ENCODE data around the gene WWC1. TPM values are rescaled to one million over a fixed set of nuclear protein-coding genes. Genes with fewer than 3 reads are reported as not detected.

The WWC1 gene
- total RNA-seq, 2 donors from 2014 or later = 45.3 to 52.6 TPM

DNA sequence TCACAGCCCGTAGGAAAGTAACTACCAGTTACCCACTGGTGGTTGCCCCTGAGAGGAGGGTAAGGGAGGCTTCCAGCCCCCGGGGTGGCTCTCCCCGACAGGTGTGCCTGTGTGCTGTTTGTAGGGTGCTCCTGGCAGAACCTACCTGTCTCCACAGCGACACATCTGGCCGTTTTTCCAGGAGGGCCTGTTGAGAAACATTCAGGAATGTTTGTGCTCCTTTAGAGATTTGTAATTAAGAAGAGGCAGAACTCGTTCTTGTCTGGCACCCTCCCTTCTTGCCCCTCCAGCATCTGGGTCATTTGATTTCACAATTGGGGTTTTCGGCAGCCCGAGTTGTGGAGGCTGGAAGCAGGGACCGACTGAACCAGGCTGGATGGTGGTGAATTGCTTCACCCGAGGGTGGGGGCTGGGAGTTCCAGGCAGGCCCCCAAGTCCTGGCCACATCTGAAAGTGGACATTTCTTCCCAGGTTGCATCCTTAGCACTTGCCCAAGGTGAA lies 74.2 kb downstream of the WWC1 start:
- no peaks in the 10 kb centered on the region for H3K9me3 ChIP-seq
- DNase-seq (ENCODE audit: low spot score) = peak; percentile 84
- H3K4me1 ChIP-seq (replicated peaks) = peaks cover 18% of the 10 kb centered on the region
- TF ChIP-seq POLR2AphosphoS5 (IDR thresholded peaks at IDR 0.05) = peak; percentile 64
- TF ChIP-seq POLR2A (IDR thresholded peaks at IDR 0.05) = no peak
- TF ChIP-seq, protein P1, sequence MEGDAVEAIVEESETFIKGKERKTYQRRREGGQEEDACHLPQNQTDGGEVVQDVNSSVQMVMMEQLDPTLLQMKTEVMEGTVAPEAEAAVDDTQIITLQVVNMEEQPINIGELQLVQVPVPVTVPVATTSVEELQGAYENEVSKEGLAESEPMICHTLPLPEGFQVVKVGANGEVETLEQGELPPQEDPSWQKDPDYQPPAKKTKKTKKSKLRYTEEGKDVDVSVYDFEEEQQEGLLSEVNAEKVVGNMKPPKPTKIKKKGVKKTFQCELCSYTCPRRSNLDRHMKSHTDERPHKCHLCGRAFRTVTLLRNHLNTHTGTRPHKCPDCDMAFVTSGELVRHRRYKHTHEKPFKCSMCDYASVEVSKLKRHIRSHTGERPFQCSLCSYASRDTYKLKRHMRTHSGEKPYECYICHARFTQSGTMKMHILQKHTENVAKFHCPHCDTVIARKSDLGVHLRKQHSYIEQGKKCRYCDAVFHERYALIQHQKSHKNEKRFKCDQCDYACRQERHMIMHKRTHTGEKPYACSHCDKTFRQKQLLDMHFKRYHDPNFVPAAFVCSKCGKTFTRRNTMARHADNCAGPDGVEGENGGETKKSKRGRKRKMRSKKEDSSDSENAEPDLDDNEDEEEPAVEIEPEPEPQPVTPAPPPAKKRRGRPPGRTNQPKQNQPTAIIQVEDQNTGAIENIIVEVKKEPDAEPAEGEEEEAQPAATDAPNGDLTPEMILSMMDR (IDR thresholded peaks at IDR 0.05) = peak in 3 of 4 experiments; percentile 39 to 56 (median 41)
- intact Hi-C loops (cut with DNase I) = no loop called here
- no peaks in the 10 kb centered on the region for H3K27me3 ChIP-seq (replicated peaks; ENCODE audit: insufficient read depth)
- WGBS = 14% methylated on average over 10 of the region's 10 CpGs
- H3K36me3 ChIP-seq = no peaks in the 10 kb centered on the region
- H3K27ac ChIP-seq = peak overlapping the region; percentile 70 to 76
- no peak overlapping the region for H3K4me3 ChIP-seq

DNA sequence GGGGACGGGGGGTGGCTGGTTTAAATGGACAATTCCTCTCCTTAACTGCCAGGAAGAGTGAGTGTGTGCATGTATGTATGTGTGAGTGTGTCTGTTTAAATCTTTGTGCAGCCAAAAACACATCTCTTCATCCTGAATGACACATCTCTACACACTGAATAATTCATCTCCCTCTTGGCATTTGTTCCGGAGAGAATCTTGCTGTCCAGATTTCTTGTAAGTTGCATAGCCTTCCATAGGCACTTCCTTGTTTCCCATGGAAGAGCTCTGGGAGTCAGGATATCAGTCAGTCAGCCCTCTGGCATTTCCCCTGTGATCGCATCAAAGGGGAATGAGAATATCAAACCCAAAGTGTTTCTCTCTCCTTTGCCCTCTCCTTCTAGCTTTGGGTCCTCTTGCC lies 74.7 kb downstream of the WWC1 start:
- intact Hi-C loops (cut with DNase I) = no loop called here
- H3K36me3 ChIP-seq = no peaks in the 10 kb centered on the region
- H3K4me3 ChIP-seq = no peak overlapping the region
- 69% methylated on average over 3 of the region's 3 CpGs for WGBS
- peaks cover 18% of the 10 kb centered on the region for H3K4me1 ChIP-seq (replicated peaks)
- no peak for DNase-seq (ENCODE audit: low spot score)
- TF ChIP-seq POLR2AphosphoS5 (IDR thresholded peaks at IDR 0.05) (no peak), POLR2A (IDR thresholded peaks at IDR 0.05) (no peak)
- TF ChIP-seq, protein P1 (IDR thresholded peaks at IDR 0.05) = no peak
- no peaks in the 10 kb centered on the region for H3K27me3 ChIP-seq (replicated peaks; ENCODE audit: insufficient read depth)
- peak overlapping the region; percentile 70 to 76 for H3K27ac ChIP-seq
- no peaks in the 10 kb centered on the region for H3K9me3 ChIP-seq

DNA sequence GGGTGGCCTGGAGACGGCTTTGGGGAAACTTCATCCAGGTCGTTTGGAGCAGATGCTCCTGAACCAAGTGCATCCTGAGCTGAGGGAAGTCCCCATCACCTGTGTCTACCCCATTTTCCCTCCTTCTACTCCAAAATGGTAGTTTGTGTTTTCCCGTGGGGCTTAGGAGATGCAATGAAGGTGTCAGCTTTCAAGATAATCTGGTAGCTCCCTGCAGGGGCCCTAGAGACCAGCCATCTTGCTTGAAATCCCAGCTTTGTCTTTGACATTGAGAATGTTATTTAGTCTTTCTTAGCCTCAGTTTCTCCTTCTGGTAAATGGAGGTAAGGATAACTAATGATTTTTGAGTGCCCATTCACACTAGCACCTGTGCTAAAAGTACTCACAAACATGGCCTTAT lies 77.4 kb downstream of the WWC1 start:
- Histone ChIP-seq H3K4me3 (no peak overlapping the region), H3K27ac (peak overlapping the region in 1 of 2 donors; percentile 76), H3K4me1 (replicated peaks) (peaks cover 18% of the 10 kb centered on the region), H3K36me3 (no peaks in the 10 kb centered on the region), H3K9me3 (no peaks in the 10 kb centered on the region), H3K27me3 (replicated peaks; ENCODE audit: insufficient read depth) (no peaks in the 10 kb centered on the region)
- DNase-seq (ENCODE audit: low spot score) = no peak
- TF ChIP-seq, protein P1 (IDR thresholded peaks at IDR 0.05) = no peak
- WGBS = 78% methylated on average over 3 of the region's 3 CpGs
- intact Hi-C loops (cut with DNase I) = no loop called here

DNA sequence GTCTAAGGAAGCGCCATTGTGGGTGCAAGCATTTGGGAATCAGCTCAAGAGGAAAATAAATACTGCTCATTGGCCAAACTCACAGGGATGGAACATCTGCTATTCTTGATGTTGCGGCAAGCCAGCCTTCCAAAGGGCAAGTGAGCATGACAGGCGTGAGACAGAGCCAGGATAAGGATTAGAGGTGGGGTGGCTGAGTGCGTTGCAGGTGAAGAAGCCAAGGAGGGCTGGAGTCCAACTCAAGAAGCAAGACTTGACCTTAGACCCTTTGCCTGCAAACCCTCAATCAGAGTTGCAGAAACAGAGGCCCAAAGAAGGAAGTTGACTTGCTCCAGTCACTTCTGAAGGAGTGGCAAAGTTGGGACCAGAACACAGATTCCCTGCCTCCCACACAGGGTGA lies 79.4 kb downstream of the WWC1 start:
- Histone ChIP-seq H3K36me3 (no peaks in the 10 kb centered on the region), H3K27me3 (replicated peaks; ENCODE audit: insufficient read depth) (no peaks in the 10 kb centered on the region), H3K9me3 (no peaks in the 10 kb centered on the region), H3K27ac (no peak overlapping the region), H3K4me3 (no peak overlapping the region), H3K4me1 (replicated peaks) (peaks cover 10% of the 10 kb centered on the region)
- TF ChIP-seq POLR2AphosphoS5 (IDR thresholded peaks at IDR 0.05) (no peak), POLR2A (IDR thresholded peaks at IDR 0.05) (no peak)
- TF ChIP-seq, protein P1 (IDR thresholded peaks at IDR 0.05) = no peak
- WGBS = 96% methylated on average over 4 of the region's 4 CpGs
- intact Hi-C loops (cut with DNase I) = no loop called here
- DNase-seq (ENCODE audit: low spot score) = no peak

DNA sequence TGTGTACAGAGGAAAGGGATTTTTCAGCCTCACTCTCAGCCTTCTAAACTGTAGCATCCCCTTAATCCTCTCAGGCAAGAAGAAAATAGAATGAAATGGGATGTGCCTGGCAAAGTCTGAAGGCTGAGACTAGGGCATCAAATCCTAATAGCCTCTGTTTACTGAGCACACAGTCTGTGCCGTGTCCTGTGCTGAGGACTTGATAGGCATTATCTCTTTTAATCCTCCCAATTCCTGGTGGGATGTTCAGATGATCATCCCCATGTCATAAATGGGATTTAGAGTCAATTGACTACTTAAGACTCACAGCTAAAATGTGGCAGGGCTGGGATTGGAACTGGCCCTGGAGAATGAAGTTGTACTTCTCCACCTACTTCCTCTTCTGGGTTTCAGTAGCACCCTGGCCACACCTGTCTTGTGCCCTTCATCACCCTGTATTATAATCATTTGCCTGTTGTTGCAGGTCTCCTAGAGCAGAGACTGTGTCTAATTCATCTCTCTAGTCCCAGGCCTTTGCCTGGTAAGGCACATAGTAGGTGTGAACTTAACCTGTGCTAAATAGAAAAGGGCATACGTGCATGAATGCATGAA lies 81.0 kb downstream of the WWC1 start:
- WGBS = 72% methylated on average over 2 of the region's 2 CpGs
- intact Hi-C loops (cut with DNase I) = no loop called here
- Histone ChIP-seq H3K27ac (no peak overlapping the region), H3K4me1 (replicated peaks) (peaks cover 6% of the 10 kb centered on the region), H3K4me3 (no peak overlapping the region), H3K9me3 (no peaks in the 10 kb centered on the region), H3K36me3 (no peaks in the 10 kb centered on the region), H3K27me3 (replicated peaks; ENCODE audit: insufficient read depth) (no peaks in the 10 kb centered on the region)
- no peak for DNase-seq (ENCODE audit: low spot score)
- TF ChIP-seq, protein P1 (IDR thresholded peaks at IDR 0.05) = no peak
- TF ChIP-seq POLR2A (IDR thresholded peaks at IDR 0.05) = no peak
- no peak for TF ChIP-seq POLR2AphosphoS5 (IDR thresholded peaks at IDR 0.05)
